GM21423 (cell line): Measurements from ENCODE around the gene KRCC1.
"Not testable (repeated sequence)": the region's sequence is repeated elsewhere in the genome, so short reads cannot be mapped to it uniquely, and the experiment has no call there.

Experiments used
- ATAC-seq: cut with Tn5 transposase; IDR thresholded peaks from one replicate; pipeline ENCODE4 v1.9.1; 2021; ENCODE audit warnings: mild to moderate bottlenecking, moderate library complexity; ENCODE audit not compliant: unreplicated experiment

KRCC1 gene

DNA sequence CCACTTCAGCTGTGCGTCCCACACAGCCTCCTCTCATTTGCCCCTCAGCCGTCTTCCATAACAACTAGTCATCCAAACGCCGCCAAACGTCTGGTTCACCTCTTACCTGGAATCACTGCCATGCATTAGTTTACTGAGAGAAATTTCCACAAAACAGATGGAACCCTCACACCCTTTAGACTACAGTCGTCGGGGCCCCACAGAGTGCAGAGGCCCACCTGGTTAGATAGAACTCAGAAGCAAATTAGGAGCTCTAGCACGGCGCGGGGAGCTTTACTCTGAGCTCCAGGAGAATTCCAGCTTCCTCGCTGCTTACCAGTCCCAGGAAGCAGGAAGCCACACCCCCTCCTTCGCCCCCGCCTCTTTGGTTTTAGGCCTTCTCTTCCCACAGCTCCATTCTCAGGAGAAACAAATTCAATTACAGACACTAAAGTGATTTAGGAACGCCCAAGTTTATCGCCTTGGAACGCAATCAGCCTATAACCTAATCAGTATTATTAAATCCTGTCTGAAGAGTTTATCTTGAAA, 48.6 kb downstream of the KRCC1 start:
- no peak for ATAC-seq

DNA sequence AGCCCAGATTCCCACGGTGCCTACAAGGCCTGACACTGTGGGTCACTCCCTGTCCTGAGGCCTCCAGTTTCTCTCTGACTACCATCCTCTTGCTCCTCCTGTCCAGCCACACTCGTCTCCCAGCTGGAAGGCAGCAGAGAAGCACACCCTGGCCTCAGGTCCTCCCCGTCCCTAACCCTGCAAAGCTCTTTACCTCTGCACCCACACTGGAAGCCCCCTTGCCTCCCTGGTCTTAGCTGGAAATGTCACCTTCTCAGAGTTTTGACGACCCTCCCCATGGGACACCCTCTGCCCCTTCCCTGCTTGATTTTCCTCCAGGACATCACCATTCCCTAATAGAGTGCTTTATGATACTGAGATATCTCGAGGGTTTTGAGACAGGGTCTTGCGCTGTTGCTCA, 49.8 kb downstream of the KRCC1 start:
- ATAC-seq, result no peak

DNA sequence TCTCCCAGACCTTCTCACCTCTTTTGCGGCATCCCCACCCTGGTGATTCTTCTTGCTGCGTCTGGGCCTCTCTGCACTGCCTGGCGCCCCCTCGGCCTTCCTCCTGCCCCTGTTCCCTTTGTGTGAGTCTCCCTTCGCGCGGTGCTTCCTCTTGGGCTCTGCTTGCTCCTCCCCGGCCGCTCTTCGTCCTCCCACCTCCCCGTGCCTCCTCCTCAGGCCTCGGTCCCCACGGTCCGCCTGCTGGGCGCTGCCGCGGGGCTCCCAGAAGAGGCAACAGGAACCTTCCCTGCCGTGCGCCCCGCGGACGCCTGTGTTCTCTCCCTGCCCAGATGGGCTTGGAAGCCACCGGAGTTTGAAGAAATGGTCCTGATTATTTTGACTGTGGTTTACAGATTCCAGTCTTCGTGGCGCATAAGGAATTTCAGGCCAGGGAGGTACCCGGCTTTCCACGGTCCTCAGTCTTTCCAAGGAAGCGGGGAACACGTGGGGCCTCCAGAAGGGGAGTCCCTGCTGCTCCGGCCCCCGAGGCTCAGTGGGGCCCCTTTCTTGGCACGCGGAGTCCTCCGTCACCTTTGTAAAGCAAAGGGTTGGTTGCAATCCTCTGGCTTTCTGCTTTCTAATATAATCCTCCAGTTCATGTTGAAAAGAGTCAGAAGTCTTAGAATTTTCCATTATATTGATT, 52.4 kb downstream of the KRCC1 start:
- ATAC-seq, result no peak

DNA sequence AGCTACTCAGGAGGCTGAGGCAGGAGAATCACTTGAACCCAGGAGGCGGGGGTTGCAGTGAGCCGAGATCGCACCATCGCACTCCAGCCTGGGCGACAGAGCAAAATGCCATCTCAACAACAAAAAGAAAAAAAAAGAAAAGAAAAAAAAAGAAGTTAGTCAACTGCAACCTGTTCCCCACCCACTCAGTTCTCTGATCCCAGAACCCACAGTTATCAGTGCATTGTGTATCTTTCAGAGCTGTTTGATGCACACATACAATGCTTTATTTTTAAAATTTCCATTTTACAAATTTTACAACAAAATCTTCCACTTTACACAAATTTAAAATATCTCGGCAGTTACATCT, 53.2 kb downstream of the KRCC1 start:
- ATAC-seq, result no peak

DNA sequence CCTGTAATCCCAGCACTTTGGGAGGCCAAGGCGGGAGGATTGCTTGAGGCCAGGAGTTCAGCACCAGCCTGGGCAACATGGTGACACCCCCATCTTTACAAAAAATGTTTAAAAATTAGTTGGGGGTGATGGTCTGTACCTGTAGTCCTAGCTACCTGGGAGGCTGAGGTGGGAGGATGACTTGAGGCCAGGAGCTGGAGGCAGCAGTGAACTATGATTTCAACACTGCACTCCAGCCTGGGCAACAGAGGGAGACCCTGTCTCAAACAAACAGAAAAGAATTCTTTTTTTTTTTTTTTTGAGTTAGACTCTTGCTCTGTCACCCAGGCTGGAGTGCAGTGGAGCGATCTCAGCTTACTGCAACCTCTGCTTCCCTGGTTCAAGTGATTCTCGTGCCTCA, 55.1 kb downstream of the KRCC1 start:
- ATAC-seq, result not testable (repeated sequence)

DNA sequence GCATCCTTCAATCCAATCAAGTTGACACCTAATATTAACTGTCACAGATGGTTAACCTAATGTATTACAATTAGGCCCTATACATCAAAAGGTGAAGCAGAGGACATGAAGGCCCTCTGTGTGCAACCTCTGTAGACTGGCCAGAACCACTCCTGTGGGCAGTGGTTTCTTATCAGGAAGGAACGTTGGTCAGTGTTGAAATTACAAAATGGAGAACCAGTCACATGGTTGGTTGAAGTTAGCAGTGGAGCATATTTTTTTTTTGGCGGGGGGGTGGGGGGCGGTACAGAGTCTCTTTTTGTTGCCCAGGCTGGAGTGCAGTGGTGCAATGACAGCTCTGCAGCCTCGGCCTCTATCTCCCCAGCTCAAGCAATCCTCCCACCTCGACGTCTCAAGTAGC, 59.0 kb downstream of the KRCC1 start:
- no peak for ATAC-seq

DNA sequence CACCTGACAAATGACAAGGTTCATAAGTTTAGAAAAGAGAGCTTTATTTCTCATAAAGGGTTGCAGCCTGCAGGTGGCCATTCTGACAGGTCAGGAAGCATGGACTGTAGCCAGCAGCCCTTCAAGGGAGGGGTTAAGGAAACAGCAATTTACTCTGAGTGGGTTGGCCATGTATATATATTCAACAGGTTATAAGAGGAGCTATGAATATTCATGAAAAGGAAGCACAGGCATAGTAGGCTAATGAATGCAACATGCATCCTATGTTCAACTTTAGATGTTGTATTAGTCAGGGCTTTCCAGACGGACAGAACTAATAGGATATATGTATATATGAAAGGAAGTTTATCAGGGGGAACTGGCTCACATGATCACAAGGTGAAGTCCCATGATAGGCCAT, 59.8 kb downstream of the KRCC1 start:
- ATAC-seq, result no peak

DNA sequence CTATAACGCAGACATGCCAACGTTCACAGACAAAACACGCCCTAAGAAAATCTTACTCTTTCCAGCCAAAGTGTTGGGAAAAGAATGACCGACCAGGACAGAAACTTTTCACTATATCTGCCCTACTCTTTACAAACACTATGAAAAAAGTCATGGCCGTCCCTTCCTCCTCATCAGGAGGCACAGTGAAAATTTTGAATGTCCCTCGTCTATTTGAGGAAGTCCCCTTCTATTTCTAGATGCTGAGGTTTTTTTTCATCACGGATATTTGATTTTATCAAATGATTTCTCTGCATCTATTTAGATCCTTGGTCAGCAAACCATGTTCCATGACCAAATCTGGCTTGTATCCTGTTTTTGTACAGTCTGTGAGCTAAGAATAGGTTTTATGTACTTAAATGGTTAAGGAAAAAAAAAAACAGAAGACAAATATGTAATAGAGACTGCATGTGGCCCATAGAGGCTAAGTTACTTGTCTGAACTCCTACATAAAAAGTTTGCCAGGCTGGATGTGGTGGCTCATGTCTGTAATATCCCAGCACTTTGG, 61.2 kb downstream of the KRCC1 start:
- ATAC-seq, result not testable (repeated sequence)

DNA sequence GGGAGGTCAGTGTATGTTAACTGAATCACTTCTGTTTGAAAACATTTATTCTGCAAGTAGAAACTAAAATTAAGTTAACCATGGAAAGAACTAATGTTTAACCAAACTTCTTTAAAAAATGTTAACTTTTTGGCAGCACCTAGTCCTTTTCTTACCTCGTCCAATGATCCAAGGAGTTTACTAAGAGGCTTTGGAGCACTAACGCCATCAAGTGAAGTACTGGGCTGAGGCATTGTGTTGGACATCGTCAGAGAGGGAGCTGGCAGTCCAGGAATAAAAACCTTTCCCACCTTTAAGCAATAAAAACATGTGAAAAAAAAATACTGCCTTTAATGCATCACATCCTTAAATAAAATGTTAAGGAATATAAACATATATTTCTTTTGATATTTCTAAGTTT, 63.0 kb downstream of the KRCC1 start:
- ATAC-seq, result not testable (repeated sequence)

DNA sequence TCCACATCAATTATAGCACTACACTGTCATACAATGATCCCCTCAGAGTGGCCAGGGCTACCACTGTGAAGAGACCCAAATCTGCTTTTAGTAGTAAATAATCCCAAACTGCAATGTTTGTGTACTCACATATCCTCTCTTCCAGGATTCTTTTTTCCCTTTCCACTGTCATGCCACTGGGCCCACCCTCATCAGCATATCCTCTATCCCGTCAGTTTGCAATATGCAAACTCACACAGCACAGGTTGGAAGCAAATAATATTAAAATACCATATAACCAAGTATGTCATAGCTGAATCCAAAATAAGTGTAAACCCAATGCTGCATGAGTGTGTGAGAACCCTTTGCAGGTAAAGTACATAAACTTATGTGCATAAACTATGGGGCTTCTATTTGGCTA, 68.1 kb downstream of the KRCC1 start:
- not testable (repeated sequence) for ATAC-seq

DNA sequence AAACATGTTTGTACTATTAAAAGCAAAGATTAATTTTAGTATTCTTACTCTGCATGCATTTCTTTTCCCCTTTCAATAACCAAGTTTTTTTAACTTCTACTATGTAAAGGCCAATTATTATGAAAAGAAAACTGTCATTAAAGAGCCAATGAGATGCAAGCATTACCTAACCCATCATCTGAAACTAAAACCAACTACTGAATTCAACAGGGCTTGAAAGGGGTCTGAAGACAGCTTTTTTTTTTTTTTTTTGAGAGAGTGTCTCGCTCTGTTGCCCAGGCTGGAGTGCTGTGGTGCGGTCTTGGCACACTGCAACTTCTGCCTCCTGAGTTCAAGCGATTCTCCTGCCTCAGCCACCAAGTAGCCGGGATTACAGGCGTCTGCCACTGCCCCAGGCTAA, 69.7 kb downstream of the KRCC1 start:
- peak; percentile 56 for ATAC-seq

DNA sequence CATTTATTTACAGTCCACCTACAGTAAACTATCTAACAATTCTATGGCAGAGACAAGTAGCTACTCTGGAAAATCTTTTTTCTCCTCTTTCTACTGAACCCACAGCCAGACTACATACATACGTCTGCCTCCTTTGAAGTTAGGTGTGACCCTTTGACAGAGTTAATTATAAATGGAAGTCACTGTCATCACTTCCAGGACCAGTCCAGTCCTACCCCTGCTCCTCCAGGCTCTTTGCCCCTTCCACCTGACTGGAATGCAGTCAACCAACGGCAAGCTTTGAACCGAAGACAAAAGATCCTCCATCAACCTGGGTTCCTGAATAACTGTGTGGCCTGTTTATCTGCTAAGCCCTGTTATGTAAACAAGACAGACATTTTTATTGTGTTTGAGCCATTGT, 74.4 kb downstream of the KRCC1 start:
- ATAC-seq, result not testable (repeated sequence)
